ENCODE data around the gene FPR1. TPM values are rescaled to one million over a fixed set of nuclear protein-coding genes. Genes with fewer than 3 reads are reported as not detected.

The FPR1 gene
- total and polyA plus RNA-seq, 7 donors, result 0.45 to 6.7 (median 2.1) TPM

DNA sequence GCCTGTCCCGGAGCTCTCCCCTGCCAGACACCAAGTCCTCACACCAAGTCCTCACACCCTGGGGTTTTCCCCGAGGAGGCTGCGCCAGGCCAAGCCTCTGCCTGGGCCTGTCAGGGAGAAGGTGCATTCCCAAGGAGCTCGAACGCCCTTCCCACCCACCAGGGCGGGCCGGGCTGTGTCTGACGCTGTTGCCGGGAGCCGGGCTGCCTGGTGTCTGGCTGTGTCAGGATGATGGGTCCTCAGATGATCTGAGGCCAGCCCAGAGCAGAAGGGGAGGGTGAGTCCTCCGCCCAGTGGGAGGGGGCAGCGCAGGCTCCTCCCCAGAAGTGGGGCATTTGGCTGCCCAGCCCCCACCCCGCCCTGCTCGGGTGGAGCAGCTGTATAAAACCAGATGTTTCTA lies 25.6 kb downstream of the FPR1 start:
- ATAC-seq (peak in 1 of 4 donors; percentile 36), DNase-seq (peak; percentile 68 to 75)
- Histone ChIP-seq H3K36me3 (ENCODE audit: insufficient read depth in 1 of 2, low read depth in 1 of 2) (no peaks in the 10 kb centered on the region), H3K4me3 (no peak overlapping the region), H3K27ac (no peak overlapping the region), H3K27me3 (ENCODE audit: insufficient read depth in 3 of 3, low read length in 2 of 3) (peaks cover 0 to 46% (median 22%) of the 10 kb centered on the region in 3 donors), H3K4me1 (no peaks in the 10 kb centered on the region), H3K9me3 (no peaks in the 10 kb centered on the region)
- WGBS, 3 donors, result 16 to 23% (median 22%) methylated on average over 14 of the region's 14 CpGs
- TF ChIP-seq, protein P1, sequence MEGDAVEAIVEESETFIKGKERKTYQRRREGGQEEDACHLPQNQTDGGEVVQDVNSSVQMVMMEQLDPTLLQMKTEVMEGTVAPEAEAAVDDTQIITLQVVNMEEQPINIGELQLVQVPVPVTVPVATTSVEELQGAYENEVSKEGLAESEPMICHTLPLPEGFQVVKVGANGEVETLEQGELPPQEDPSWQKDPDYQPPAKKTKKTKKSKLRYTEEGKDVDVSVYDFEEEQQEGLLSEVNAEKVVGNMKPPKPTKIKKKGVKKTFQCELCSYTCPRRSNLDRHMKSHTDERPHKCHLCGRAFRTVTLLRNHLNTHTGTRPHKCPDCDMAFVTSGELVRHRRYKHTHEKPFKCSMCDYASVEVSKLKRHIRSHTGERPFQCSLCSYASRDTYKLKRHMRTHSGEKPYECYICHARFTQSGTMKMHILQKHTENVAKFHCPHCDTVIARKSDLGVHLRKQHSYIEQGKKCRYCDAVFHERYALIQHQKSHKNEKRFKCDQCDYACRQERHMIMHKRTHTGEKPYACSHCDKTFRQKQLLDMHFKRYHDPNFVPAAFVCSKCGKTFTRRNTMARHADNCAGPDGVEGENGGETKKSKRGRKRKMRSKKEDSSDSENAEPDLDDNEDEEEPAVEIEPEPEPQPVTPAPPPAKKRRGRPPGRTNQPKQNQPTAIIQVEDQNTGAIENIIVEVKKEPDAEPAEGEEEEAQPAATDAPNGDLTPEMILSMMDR (IDR thresholded peaks at IDR 0.05), result no peak
- intact Hi-C loops (cut with DNase I), result no loop called here

DNA sequence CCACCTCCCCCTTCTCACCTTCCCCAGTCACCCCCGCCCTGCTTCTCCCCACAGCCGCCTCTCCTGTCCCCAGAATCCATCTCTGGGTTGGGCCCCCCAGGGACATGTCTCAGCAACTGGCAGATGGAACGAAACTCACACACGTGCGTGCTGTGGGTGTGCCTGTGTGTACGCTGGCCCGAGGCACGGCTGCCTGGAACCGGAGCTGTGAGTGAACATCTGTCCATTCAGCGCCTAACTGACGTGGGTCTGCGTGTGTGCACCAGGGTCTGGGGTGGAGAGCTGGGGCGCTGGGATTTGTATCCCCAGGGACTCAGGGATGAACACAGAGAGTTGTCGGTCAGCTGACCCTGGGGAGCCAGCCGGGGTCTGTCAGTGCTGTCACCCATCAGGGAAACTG lies 27.1 kb downstream of the FPR1 start:
- WGBS, 3 donors, result 9 to 25% (median 10%) methylated on average over 15 of the region's 15 CpGs
- Histone ChIP-seq H3K9me3 (no peaks in the 10 kb centered on the region), H3K27ac (no peak overlapping the region), H3K4me1 (no peaks in the 10 kb centered on the region), H3K4me3 (no peak overlapping the region), H3K27me3 (ENCODE audit: insufficient read depth in 3 of 3, low read length in 2 of 3) (peaks cover 0 to 61% (median 29%) of the 10 kb centered on the region in 3 donors), H3K36me3 (ENCODE audit: insufficient read depth in 1 of 2, low read depth in 1 of 2) (no peaks in the 10 kb centered on the region)
- DNase-seq (peak; percentile 57 to 66), ATAC-seq (no peak)
- intact Hi-C loops (cut with DNase I), result no loop called here
- TF ChIP-seq, protein P1 (IDR thresholded peaks at IDR 0.05), result no peak

DNA sequence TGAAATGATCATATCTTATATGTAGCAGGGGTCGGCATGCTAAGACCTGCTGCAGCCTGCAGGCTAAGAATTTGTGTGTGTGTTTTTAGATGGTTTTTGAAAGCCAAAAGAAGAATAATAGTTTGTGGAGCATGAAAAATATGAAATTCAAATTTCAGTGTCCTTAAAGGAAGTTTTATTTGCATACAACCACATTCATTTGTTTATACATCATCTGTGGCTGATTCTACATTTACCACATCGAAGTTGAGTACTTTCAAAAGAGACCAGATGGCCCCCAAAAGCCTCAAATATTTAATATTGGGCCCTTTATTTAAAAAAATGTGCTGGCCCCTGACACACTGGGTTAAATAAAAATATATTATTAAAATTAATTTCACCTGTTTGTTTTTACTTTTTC lies 29.2 kb downstream of the FPR1 start:
- H3K27ac ChIP-seq, result no peak overlapping the region
- intact Hi-C loops (cut with DNase I), result no loop called here
- TF ChIP-seq, protein P1 (IDR thresholded peaks at IDR 0.05), result no peak
- WGBS, 3 donors, result 66 to 77% (median 69%) methylated on average over 2 of the region's 2 CpGs
- no peaks in the 10 kb centered on the region for H3K9me3 ChIP-seq
- H3K4me3 ChIP-seq, result no peak overlapping the region
- ATAC-seq (no peak), DNase-seq (no peak)
- H3K27me3 ChIP-seq (ENCODE audit: insufficient read depth in 3 of 3, low read length in 2 of 3), result peaks cover 0 to 80% (median 35%) of the 10 kb centered on the region in 3 donors
- no peaks in the 10 kb centered on the region for H3K4me1 ChIP-seq
- H3K36me3 ChIP-seq (ENCODE audit: insufficient read depth in 1 of 2, low read depth in 1 of 2), result no peaks in the 10 kb centered on the region

DNA sequence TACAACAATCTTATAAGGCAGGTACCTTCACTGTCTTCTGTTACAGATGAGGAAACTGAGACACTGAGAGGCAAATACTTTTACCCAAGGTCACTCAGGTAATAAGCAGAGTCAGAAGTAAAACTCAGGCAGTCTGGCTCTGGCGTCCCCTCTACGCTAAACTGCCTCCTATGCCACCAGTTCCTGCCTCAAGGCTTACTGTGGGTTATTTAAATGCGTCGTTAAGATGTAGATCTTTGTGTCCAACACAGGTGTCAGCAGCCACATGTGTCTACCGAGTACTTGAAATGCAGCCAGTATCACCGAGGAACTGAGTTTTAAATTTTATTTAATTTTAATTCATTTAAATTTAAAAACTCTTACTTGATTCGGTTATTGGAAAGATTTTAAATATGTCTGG lies 29.8 kb downstream of the FPR1 start:
- Histone ChIP-seq H3K4me3 (no peak overlapping the region), H3K36me3 (ENCODE audit: insufficient read depth in 1 of 2, low read depth in 1 of 2) (no peaks in the 10 kb centered on the region), H3K27ac (no peak overlapping the region), H3K9me3 (no peaks in the 10 kb centered on the region), H3K27me3 (ENCODE audit: insufficient read depth in 3 of 3, low read length in 2 of 3) (peaks cover 0 to 76% (median 30%) of the 10 kb centered on the region in 3 donors), H3K4me1 (no peaks in the 10 kb centered on the region)
- ATAC-seq (no peak), DNase-seq (no peak)
- WGBS, 3 donors, result 64 to 71% (median 69%) methylated on average over 7 of the region's 7 CpGs
- TF ChIP-seq, protein P1 (IDR thresholded peaks at IDR 0.05), result no peak
- intact Hi-C loops (cut with DNase I), result no loop called here
